ENCODE data around the gene OR2H1.

The OR2H1 gene

DNA sequence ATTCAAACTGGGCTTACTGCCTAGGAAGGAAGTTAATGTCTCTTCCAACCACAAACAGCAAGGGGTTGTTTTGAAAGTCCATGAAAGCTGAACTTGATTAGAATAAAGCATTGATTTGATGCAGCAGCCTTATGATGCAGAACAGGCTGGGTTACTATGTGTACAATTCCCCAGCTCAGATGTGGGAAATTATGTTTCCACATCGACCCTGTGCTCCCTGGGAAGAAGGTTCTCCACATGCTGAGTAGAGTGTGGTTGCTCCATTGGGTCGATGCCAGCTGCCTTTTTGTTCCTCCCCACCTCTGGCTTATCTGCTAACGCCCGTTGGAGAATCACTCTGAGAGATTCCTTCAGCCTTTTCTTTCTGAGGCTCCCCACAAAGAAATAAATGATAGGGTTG is 29.6 kb downstream of the OR2H1 start:
- no peak for DNase-seq

DNA sequence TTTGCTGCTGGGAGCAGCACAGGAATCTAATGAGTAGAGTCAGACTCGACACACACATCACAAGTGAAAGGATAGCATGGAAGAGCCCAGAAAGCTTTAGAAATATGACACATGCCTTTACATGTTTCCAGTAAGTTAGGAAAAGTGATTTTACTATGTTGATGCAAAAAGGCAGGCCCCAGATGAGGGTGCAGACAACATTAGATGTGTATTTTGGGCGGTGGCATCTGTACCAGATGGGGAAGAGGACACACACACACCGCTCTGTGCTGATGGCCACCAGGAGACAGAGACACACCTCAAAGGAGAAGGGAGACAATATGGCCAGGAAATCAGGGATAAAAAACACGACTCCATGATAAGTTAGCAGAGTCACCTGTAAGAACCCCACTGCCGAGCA is 30.2 kb downstream of the OR2H1 start:
- no peak for DNase-seq

DNA sequence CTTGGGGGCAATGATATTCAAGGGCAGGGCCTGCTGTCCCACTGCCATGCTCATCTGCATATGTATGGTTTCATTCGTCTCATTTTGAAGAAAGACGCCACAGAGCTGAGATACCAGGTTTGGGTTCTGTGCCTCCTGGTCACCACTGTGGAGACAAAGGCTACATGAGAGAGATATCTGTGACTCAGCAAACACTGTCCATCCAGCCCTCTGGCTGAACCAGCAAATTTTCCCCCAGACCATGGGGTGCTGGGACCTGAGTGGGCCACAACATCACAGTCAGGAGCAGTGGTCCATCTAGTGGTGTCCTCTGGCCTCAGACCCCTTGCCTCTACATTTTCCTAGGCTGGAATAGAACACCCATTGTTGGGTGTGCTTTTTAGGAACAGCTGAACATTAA is 30.7 kb downstream of the OR2H1 start, which contains the start of gene MAS1L:
Gene MAS1L (minus strand): TSS at position 297 of the 400 bp plus-strand sequence. CDS start 54 bp downstream, at position 243.
- no peak for DNase-seq

- no peak for DNase-seq
Observed at GRCh38 chr6:29488874-29489273, 31.9 kb downstream of the OR2H1 start.

DNA sequence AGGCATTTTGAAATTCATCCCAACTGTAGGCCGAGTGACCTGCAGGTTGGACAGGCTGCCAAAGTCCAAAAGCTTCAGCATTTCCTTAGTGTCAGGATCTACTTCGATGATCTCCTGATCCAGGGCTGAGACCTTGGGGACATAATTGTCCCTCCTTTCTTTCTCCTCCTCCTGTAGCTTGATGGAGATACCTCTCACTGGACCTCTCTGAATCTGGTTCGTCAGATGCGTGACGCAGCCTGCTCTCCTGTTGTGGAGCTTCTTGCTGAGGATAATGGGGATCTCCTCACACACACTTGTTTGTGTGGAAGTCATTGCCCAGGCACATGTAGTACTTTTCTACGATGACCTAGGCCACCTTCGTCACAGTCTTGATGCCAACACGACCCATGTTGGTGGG is 32.3 kb downstream of the OR2H1 start:
- no peak for DNase-seq

DNA sequence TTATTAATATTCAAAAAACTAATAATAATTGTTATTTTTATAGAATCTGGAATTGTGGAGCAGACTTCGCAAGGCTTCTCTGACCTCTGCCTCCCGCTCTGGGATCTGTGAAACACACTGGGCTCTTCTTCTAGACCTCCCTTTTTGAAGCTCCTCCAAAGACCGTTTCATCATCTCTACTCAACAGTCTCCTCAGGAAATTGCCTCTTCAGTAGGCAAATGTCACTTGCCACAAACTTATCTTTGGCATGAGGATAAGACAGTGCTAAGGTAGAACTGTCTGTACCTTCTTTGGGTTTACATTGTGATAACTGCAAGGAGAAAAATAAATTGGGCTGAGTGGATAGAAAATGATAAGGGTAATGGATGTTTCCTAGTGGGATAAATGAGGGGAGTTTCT is 33.1 kb downstream of the OR2H1 start:
- DNase-seq = no peak

- DNase-seq = no peak
Observed at GRCh38 chr6:29490552-29490951, 33.6 kb downstream of the OR2H1 start.

GRCh38 chr6:29491574-29491973 is 34.6 kb downstream of the OR2H1 start:
- DNase-seq = no peak

DNA sequence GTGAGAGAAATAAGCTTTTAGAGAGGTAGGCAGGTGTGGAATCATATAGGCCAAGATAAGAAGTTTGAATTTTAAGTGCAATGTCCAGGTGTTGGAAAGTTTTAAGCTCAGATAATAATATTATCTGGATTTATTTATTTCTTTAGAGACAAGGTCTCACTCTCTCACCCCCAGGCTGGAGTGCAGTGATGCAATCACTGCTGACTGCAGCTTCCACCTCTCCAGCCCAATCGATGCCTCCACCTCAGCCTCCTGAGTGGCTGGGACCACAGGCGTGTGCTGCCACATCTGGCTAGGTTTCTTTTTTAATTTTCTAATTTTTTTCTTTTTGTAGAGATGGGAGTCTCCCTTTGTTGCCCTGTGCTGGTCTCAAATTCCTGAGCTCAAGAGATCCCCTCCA is 36.3 kb downstream of the OR2H1 start:
- DNase-seq = no peak

DNA sequence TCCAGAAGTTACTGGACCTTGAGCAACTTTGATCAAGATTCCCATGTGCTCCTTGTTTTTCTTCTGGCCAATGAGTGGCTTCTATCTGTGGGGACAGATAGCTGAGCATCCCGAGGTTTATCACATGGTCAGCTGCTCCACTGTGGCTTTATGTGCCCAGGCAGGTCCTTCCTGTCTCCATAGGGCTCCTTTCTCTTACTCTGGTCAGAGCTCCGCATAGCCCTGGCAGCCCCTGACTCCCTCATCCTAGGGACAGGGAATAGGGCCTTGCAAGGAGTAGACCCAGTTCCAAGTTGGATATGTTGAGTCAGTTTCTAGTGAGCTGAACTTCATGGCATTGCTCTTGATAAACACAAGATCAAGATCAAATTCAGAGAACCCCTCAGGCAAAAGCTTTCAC is 37.2 kb downstream of the OR2H1 start:
- DNase-seq = no peak

DNA sequence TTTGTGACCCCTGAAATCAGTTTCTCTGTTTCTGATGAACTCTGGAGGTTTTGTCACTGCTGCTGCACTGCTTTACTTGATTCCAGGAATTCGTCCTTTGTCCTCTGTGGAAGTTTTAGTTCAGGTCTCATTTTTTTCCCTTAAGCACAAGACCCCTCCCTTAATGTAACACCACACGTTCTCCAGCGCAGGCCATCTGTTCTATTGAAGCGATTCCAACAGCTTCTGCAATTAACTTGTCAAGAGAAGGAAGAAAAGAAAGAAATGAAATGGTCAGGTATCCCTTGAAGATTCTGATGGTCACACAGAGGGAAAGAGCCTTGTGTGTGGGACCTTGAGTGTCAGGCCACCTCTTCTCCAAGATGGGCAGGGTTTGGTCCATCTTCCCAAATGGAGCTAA is 38.6 kb downstream of the OR2H1 start:
- DNase-seq = no peak

- no peak for DNase-seq
Observed at GRCh38 chr6:29496961-29497360, 40.0 kb downstream of the OR2H1 start.

DNA sequence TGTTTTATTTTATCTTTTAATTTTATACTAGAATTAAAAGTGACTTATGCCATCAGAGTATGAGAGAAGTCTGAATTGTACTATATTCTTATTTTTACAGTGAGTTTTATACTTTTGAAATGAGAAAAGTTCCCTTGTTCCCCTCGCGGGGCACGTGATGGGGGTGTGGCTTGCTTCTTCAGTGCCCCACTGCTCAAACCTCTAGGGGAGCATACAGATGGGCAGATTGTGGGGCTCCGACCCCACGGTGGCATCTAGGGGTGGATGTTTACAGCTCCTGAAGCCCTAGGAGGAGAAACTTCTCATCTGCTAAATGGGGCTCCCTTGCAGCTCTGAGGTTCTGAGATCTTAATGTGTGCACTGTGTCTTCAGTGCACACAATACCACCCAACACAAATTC is 42.7 kb downstream of the OR2H1 start:
- no peak for DNase-seq

DNA sequence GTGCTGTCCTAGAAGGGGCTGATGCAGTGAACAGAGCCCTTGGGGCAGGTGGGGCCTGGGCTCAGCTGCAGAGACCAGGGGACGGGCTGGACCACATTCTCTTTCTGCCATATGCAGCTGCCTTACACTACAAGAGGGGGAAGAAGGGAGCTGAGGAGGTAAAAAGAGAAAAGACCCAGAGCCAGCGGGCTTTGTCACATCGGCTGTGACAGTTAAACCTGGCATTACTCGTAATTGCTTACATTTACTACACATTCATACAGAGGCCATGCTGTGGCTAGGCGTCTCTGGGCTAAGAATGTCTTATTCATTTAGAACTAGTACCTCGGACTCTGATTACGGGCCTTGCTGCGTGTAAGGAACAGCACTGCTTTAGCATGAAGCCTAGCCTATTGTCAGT is 43.6 kb downstream of the OR2H1 start:
- no peak for DNase-seq

GRCh38 chr6:29501106-29501505 is 44.2 kb downstream of the OR2H1 start:
- no peak for DNase-seq

DNA sequence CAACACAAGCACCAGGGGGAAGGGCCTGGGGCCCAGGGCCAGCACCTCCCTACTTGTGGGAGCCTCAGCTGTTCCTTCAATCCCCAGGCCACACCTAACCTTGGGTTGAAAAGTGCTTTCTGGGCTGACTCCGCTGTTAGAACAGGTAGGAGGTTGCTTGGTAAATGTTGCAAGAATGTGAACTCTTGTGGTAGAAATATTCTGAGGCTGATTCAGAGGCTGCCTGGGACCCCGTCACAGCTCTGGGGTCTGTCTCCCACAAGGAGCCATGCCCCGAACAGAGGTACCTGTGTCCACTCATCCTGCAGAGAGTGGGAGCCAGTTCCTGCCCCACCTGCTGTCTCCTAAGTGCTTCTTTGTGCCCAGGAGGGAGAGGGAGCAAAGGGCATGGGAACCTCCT is 45.2 kb downstream of the OR2H1 start:
- no peak for DNase-seq

DNA sequence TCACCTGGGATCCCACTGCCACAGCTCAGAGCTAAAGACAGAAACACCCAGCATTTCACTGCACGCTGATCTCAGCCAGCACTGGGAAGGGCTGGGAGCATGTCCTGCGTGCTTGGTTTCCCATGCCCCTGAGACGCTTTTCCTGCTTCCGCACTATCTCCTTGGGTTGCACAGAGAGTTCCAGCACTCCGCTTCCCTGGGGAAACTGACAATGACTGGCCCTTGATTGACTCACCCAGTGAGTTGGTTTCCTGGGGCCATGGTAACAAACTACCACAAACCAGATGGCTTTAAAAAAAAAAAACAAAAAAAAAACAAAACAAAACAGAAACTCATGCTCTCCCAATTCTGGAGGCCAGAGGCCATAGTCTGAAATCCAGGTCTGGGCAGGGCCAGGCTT is 45.6 kb downstream of the OR2H1 start:
- DNase-seq = no peak

GRCh38 chr6:29504961-29505360 is 48.0 kb downstream of the OR2H1 start:
- no peak for DNase-seq

DNA sequence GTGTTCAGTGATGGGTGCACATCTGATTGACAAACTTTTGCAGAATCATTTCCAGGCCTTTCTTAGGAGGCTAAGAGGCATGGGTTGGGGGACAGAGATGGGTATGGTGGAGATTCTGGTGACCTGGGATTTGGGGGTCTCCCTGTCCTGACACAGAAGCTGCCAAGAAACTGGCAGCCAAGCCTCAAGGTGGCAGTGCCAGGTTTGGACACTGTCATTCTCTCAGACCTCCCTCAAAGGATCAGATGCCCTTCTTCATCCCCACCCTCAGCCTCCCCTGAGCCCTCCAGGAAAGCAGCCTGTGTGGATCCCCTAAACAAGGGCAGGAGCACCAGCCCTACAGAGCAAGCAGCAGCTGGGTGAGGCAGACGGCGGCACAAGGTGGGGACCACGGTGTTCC is 48.9 kb downstream of the OR2H1 start:
- DNase-seq = no peak

DNA sequence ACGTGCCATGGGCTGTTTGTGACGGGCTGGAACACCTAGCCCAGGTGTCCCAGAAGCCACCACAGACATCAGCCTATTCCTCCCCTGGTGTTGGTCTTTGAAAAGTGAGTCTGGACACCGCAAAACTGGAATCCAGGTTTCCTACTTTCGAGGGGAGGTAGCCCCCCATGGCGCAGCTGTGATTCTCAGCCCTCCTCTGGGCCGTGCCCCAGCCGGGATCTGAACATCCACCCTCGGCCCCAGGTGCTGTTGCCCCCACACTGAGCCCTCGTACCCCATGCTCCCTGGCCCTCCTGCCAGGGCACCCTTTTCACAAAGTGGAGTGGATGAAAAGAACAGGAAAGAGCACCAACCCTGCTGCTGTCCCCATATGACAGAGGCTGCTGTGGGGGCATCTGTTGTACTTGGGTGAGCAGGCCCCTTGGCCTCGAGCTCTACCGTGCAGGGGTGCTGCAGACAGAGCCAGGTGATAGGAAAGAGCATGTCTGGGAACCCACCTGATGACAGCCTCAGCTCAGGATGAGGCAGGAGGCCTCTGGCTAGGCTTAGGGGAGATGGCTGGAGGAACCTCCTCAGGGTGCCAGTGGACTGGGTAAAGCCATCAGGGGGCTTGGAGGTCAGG is 49.6 kb downstream of the OR2H1 start:
- DNase-seq = no peak

GRCh38 chr6:29507319-29507718 is 50.4 kb downstream of the OR2H1 start:
- no peak for DNase-seq

DNA sequence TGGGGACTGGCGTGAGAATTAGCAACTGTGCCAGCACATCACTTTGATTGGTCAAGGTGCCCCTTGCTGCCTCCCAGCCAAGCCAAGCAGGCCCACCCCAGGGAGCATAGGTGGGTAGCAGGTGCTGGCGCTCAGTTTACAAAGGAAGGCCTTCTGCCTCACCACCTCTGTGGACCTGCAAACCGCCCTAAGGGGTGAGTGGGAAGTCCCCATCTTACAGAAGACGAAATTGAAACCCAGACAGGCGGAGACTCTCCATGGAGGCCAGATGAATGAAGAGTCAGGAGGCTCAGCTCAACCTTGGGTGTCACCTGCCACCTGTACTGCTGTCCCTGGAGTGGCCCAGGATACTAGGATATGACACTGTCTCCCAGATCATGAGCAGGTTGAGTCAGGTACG is 52.3 kb downstream of the OR2H1 start:
- no peak for DNase-seq

DNA sequence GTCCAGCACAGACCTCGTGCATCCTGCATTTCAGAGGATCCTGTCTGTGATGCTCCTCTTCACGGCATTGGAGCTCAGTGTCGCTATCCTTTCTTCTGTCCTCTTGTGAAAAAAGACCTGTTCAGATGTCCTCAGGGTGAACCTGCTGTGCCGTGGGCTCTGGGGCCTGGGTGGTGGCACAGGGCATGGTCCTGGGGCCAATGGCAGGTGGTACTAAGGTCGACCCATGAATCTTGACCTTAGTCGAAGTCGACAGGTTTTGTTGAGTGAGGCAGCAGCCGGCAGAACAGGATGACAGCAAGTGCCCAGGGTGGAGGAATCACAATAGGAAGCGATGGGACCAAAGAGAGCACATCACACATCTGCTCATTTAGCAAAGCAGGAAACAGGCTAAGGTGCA is 52.8 kb downstream of the OR2H1 start:
- no peak for DNase-seq

- DNase-seq = no peak
Observed at GRCh38 chr6:29510202-29510601, 53.2 kb downstream of the OR2H1 start.

GRCh38 chr6:29510746-29511300 is 53.9 kb downstream of the OR2H1 start:
- DNase-seq = no peak
